ENCODE data around the gene EXOC2.

The EXOC2 gene

DNA sequence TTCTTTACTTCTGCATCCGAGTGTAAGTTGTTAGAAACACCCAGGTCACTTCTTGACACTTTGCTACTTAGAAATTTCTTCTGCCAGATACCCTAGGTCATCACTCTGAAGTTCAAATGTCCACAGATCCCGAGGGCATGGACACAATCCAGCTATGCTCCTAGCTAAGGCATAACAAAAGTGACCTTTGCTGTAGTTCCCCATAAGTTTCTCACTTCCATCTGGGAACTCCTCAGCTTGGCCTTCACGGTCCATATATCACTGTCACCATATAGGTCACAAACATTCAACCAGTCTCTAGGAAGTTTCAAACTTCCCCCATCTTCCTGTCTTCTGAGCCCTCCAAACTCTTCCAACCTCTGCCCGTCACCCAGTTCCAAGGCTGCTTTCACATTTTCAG lies 236.1 kb downstream of the EXOC2 start:
- TF ChIP-seq TAF1 (IDR thresholded peaks at IDR 0.05; ENCODE audit: low read depth, low read length) (no peak), POU2F2 (IDR thresholded peaks at IDR 0.05; ENCODE audit: low read depth, low read length) (no peak), POLR2A (IDR thresholded peaks at IDR 0.05; ENCODE audit: low read depth, low read length) (no peak), SPI1 (IDR thresholded peaks at IDR 0.05; ENCODE audit: low read depth, low read length) (no peak), POLR2AphosphoS5 (IDR thresholded peaks at IDR 0.05; ENCODE audit: low read depth, low read length) (no peak), PAX5 (IDR thresholded peaks at IDR 0.05; ENCODE audit: insufficient read depth, low read length, severe bottlenecking) (no peak)

DNA sequence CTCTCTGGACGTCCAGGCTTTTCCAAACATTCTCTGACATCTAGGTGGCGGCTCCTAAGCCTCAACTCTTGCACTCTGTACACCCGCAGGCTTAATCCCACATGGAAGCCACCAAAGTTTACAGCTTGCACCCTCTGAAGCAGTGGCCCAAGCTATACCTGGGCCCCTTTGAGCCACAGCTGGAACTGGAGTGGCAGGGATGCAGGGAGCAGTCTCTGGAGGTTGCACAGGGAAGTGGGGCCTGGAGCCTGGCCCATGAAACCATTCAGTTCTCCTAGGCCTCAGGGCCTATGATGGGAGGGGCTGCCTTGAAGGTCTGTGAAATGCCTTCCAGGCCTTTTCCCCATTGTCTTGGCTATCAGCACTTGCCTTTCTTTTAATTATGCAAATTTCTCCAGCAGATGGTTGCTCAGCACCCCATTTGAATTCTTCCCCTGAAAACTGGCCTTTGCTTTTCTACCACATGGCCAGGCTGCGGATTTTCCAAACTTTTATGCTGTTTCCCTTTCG lies 236.5 kb downstream of the EXOC2 start:
- DNase-seq (ENCODE audit: insufficient read length, low spot score), result no peak
- TF ChIP-seq POU2F2 (IDR thresholded peaks at IDR 0.05; ENCODE audit: low read depth, low read length) (no peak), SPI1 (IDR thresholded peaks at IDR 0.05; ENCODE audit: low read depth, low read length) (no peak), TAF1 (IDR thresholded peaks at IDR 0.05; ENCODE audit: low read depth, low read length) (no peak), POLR2A (IDR thresholded peaks at IDR 0.05; ENCODE audit: low read depth, low read length) (no peak), PAX5 (IDR thresholded peaks at IDR 0.05; ENCODE audit: insufficient read depth, low read length, severe bottlenecking) (no peak), POLR2AphosphoS5 (IDR thresholded peaks at IDR 0.05; ENCODE audit: low read depth, low read length) (no peak)
- no peak for FAIRE-seq

More for the DNA sequence above, 236.1 kb downstream of the EXOC2 start:
- FAIRE-seq (no peak), DNase-seq (ENCODE audit: insufficient read length, low spot score) (no peak)

DNA sequence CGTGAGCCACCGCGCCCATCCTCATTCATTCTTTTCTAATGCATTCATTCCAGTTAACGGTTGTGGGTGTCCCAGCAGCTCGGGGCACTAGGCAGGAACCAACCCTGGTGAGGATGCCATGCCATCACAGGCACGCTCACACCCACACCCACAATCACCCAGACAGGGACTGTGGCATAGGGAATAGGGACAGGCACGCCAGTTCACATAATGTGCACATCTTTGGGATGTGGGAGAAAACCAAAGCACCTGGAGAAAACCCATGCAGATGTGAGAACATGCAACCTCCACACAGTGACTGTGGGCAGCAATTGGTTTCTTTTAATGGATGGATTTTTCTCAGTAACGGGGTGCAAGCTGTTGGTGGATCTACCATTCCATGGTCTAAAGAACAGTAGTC lies 237.1 kb downstream of the EXOC2 start:
- no peak for TF ChIP-seq SPI1 (IDR thresholded peaks at IDR 0.05; ENCODE audit: low read depth, low read length)
- no peak for TF ChIP-seq POLR2AphosphoS5 (IDR thresholded peaks at IDR 0.05; ENCODE audit: low read depth, low read length)
- TF ChIP-seq POU2F2 (IDR thresholded peaks at IDR 0.05; ENCODE audit: low read depth, low read length), result no peak
- no peak for TF ChIP-seq TAF1 (IDR thresholded peaks at IDR 0.05; ENCODE audit: low read depth, low read length)
- no peak for TF ChIP-seq PAX5 (IDR thresholded peaks at IDR 0.05; ENCODE audit: insufficient read depth, low read length, severe bottlenecking)
- TF ChIP-seq POLR2A (IDR thresholded peaks at IDR 0.05; ENCODE audit: low read depth, low read length), result no peak
- FAIRE-seq (no peak), DNase-seq (ENCODE audit: insufficient read length, low spot score) (no peak)

DNA sequence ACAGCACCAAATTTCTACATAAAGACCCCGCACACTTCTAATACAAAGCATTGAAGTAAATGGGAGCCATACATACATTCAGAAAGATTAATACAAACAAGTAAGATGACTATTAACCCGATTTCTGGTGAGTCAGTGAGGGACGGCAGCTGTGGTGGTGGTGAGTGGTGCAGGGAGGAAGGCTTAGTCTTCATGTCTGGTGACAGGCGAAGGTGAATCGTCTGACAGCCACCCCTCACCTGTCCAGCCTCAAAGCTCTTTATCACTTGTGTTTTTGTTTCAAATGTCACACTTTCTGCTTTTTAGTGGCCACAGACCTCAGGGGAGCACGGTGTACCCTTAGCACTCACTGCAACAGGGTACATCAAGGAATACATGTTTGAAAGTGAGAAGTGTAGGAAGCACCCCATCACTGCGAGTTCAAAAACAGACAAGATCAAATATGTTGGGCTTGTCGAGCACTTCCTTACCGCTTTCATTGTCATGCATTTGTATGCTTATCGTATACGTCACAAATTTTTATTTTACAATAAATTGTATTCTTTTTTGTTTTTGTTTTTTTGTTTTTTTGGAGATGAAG lies 237.8 kb downstream of the EXOC2 start:
- FAIRE-seq, result no peak
- no peak for TF ChIP-seq PAX5 (IDR thresholded peaks at IDR 0.05; ENCODE audit: insufficient read depth, low read length, severe bottlenecking)
- DNase-seq (ENCODE audit: insufficient read length, low spot score), result no peak

DNA sequence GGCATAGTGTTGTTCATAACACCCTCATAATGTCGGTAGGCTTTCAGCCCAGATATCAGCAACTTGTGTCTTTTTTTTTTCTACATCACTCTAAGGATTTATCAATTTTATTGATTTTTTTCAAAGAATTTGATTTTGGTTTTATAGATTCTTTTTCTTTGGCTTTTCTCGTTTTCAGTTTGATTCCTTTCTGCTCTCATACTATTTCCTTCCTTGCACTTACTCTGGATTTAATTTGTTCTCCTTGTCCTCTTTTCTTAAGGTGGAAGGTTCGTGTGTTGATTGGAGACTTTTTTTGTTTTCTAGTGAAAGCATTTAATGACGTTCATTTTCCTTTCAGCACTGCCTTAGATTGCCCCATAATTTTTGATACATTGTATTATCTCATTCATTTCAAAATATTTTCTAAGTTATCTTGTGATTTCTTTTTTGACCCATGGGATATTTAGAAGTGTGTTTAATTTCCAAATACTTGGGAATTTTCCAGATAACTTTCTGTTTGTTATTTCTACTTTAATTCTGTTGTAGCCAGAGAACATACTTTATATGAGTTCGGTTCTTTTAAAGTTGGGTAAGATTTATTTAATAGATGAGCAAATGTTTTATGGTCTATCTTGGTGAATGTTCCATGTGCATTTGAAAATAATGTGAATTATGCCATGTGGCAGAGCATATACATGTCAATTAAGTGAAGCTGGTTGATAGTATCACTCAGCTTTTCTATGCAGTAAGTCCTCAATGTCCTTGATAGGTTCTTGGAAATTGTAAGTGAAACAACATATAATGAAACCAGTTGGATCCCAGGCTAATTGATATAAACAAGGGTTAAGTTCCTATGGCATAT lies 238.6 kb downstream of the EXOC2 start:
- DNase-seq (ENCODE audit: insufficient read length, low spot score), result no peak
- no peak for FAIRE-seq
- no peak for TF ChIP-seq TAF1 (IDR thresholded peaks at IDR 0.05; ENCODE audit: low read depth, low read length)

DNA sequence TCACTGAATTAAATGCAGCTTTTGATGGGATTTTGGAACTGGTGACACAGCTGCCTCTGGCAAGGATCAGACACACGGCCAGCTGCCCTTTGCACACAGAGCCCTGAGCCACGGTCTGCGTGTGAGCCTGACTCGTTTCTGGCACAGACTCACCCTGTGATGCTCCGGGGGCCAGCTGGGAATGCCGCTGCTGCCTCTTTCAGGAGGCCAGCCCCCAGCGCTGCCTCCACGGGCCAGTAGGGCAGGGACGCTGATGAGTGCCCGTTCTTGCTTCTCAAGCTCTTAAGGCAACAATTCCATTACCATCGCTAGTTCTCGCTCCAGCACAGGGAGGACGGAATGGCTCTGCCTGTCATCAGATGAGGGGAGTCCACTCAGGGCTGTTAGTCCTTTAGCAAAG lies 239.8 kb downstream of the EXOC2 start:
- no peak for FAIRE-seq
- TF ChIP-seq PAX5 (IDR thresholded peaks at IDR 0.05; ENCODE audit: insufficient read depth, low read length, severe bottlenecking) (no peak), POLR2AphosphoS5 (IDR thresholded peaks at IDR 0.05; ENCODE audit: low read depth, low read length) (no peak), POLR2A (IDR thresholded peaks at IDR 0.05; ENCODE audit: low read depth, low read length) (no peak), POU2F2 (IDR thresholded peaks at IDR 0.05; ENCODE audit: low read depth, low read length) (no peak), TAF1 (IDR thresholded peaks at IDR 0.05; ENCODE audit: low read depth, low read length) (no peak), SPI1 (IDR thresholded peaks at IDR 0.05; ENCODE audit: low read depth, low read length) (no peak)

DNA sequence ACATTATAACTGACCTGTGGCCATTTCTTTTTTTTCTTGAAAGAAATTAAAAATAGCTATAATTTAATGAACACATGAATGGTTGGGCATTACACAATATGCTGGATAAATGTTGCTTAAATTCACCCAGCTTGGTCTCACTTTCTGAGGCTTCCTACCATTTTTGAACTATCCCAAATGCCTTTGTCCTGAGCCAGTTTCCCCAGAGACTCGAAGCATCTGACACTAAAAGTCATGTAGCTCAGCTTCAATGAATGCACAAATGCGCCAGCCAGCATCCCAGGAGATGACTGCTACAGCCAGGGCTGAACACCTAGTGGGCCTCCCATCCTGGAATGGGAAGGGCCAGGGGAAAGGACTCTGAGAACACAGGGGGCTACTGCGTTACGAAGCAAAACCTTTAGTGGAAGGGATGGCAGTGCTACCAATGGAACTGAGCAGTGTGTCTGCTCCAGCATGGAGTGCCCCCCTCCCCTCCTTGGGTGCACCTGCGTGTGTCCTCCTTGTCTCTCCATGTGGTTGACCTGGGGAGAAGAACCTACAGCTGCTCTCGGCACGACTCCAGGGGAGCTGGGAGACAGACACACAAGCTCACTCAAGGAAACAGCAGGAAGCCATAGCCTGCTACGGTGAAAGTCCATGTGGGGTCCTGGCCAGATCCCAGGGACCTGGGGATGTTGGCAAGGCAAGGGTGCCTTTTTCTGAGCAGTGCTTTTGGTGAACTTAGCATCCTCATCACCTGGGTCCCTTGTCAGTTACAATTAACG lies 240.5 kb downstream of the EXOC2 start:
- no peak for FAIRE-seq
- no peak for DNase-seq (ENCODE audit: insufficient read length, low spot score)

More for the DNA sequence above, 239.8 kb downstream of the EXOC2 start:
- DNase-seq (ENCODE audit: insufficient read length, low spot score), result no peak

DNA sequence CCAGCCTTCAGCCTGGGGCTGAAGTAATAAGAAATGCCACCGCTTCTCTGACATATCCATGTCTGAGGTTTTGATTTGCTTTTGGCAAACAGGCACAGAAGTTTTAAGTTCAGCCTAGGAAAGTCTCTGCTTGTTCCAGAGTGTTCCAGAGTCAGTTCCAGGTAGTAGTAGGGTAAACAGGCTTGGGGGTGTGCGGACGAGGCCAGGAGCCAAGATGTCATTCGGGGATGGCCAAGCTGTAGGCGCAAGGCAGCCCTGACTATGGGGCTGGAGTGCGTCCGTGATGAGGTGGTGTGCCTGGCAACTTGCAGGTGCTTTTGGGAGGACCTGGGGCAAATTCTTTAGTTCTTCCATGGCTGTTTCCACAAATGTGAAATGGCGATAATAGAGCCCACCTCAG lies 241.1 kb downstream of the EXOC2 start:
- FAIRE-seq (no peak), DNase-seq (ENCODE audit: insufficient read length, low spot score) (no peak)
- no peak for TF ChIP-seq SPI1 (IDR thresholded peaks at IDR 0.05; ENCODE audit: low read depth, low read length)
- TF ChIP-seq TAF1 (IDR thresholded peaks at IDR 0.05; ENCODE audit: low read depth, low read length), result no peak
- TF ChIP-seq POLR2A (IDR thresholded peaks at IDR 0.05; ENCODE audit: low read depth, low read length), result no peak
- no peak for TF ChIP-seq PAX5 (IDR thresholded peaks at IDR 0.05; ENCODE audit: insufficient read depth, low read length, severe bottlenecking)
- TF ChIP-seq POU2F2 (IDR thresholded peaks at IDR 0.05; ENCODE audit: low read depth, low read length), result no peak
- no peak for TF ChIP-seq POLR2AphosphoS5 (IDR thresholded peaks at IDR 0.05; ENCODE audit: low read depth, low read length)

More for the DNA sequence above, 240.5 kb downstream of the EXOC2 start:
- TF ChIP-seq SPI1 (IDR thresholded peaks at IDR 0.05; ENCODE audit: low read depth, low read length) (no peak), PAX5 (IDR thresholded peaks at IDR 0.05; ENCODE audit: insufficient read depth, low read length, severe bottlenecking) (no peak), TAF1 (IDR thresholded peaks at IDR 0.05; ENCODE audit: low read depth, low read length) (no peak), POLR2AphosphoS5 (IDR thresholded peaks at IDR 0.05; ENCODE audit: low read depth, low read length) (no peak), POLR2A (IDR thresholded peaks at IDR 0.05; ENCODE audit: low read depth, low read length) (no peak), POU2F2 (IDR thresholded peaks at IDR 0.05; ENCODE audit: low read depth, low read length) (no peak)

DNA sequence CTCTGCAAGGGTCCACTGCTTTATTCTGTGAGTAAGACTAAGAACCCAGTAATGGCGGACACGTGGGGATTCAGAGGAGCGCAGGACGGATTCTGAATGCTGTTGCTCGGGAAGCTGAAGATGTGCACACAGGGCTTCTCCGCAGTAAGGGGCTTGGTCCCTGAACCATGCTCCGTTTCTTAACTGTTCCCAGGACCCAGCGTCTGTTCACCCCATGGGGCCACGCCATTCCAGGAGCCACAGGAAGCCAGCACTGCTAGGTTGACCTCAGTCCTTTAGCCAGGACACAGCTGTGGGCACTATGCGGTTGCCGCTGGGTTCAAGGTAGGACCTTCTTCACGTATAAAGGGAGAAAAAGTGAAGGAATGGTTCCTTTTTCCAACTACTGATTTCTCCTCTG lies 241.6 kb downstream of the EXOC2 start:
- DNase-seq (ENCODE audit: insufficient read length, low spot score) (no peak), FAIRE-seq (no peak)
- TF ChIP-seq TAF1 (IDR thresholded peaks at IDR 0.05; ENCODE audit: low read depth, low read length), result no peak
